Progenitor cell of endocrine pancreas (in vitro differentiated cells): Measurements from ENCODE around the gene RAP1GDS1. TPM values are rescaled to one million over a fixed set of nuclear protein-coding genes. Genes with fewer than 3 reads are reported as not detected.

ENCODE experiments used
- DNase-seq: peaks from one replicate; pipeline ENCODE4 v3.0.0; 2021; ENCODE audit warnings: low spot score; ENCODE audit not compliant: unreplicated experiment
- H3K27ac Mint-ChIP-seq: 2 replicates; pipeline ENCODE4 v1.8.0; 2021; ENCODE audit warnings: mild to moderate bottlenecking, moderate library complexity, mixed read lengths
- H3K27me3 Mint-ChIP-seq: 2 replicates; pipeline ENCODE4 v1.8.0; 2021; ENCODE audit warnings: mixed read lengths
- H3K36me3 Mint-ChIP-seq: 2 replicates; pipeline ENCODE4 v1.8.0; 2022; ENCODE audit warnings: mixed read lengths; ENCODE audit not compliant: insufficient read depth
- H3K4me1 Mint-ChIP-seq: 2 replicates; pipeline ENCODE4 v1.8.0; 2021; ENCODE audit warnings: low read depth, mixed read lengths
- H3K4me3 Mint-ChIP-seq: 2 replicates; pipeline ENCODE4 v1.8.0; 2021; ENCODE audit warnings: low read depth, mild to moderate bottlenecking, moderate library complexity, mixed read lengths
- H3K9me3 Mint-ChIP-seq: 2 replicates; pipeline ENCODE4 v1.8.0; 2021; ENCODE audit warnings: low read depth, mixed read lengths
- CTCF ChIP-seq: fragments of 200-600 bp; sonication (generic); IDR thresholded peaks from one replicate; pipeline ENCODE4 v1.5.0; 2021; ENCODE audit warnings: antibody characterized with exemption, mild to moderate bottlenecking; ENCODE audit not compliant: unreplicated experiment
- total RNA-seq: library from RNA; stranded (reverse); gene quantifications from 2 replicates; pipeline ENCODE4 v1.2.1, GENCODE V29; 2021

RAP1GDS1 gene
- total RNA-seq, 1 donor from 2014 or later = 24.4 TPM

GRCh38 chr4:98490251-98490650 lies 229.1 kb downstream of the RAP1GDS1 start:
- H3K36me3 Mint-ChIP-seq = no peaks in the 10 kb centered on the region
- H3K4me1 Mint-ChIP-seq = no peaks in the 10 kb centered on the region
- H3K27me3 Mint-ChIP-seq = no peaks in the 10 kb centered on the region
- TF ChIP-seq CTCF = no peak
- H3K9me3 Mint-ChIP-seq = no peaks in the 10 kb centered on the region
- DNase-seq = no peak
- H3K4me3 Mint-ChIP-seq = no peak overlapping the region
- no peak overlapping the region for H3K27ac Mint-ChIP-seq

DNA sequence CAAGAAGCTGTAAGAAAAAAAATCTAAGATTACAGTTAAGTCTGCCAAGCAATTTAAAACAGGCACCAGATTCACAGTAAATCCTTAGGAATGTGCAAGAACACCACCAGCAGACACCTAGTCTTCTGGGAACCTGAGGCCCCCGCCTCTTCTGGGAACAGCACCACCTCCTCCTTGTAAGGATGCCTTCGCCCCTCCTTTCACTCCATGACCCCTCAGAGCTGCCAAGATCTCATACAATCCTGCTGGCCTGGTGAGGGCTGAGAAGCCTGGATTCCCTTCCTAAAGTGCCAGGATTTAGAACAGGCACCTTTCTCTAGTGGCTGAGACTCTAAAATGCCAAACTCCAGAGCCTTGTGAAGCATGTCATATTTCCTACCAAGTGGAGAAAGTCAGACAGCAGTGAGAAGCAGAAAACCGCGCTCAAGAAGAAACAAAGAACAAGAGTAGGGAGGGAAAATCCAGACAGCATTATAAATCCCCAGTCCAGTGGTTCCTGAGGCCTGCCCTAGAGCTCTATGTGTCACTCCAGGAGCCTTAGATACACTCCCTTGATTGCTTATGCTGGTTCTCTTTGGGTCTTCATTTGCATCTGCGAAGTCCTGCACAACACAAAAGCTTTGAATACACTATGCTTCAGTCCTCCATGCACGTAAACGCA lies 230.8 kb downstream of the RAP1GDS1 start:
- Mint-ChIP-seq H3K9me3 (no peaks in the 10 kb centered on the region), H3K36me3 (no peaks in the 10 kb centered on the region), H3K27me3 (no peaks in the 10 kb centered on the region), H3K4me1 (no peaks in the 10 kb centered on the region), H3K27ac (no peak overlapping the region), H3K4me3 (no peak overlapping the region)
- TF ChIP-seq CTCF = no peak
- DNase-seq = no peak

DNA sequence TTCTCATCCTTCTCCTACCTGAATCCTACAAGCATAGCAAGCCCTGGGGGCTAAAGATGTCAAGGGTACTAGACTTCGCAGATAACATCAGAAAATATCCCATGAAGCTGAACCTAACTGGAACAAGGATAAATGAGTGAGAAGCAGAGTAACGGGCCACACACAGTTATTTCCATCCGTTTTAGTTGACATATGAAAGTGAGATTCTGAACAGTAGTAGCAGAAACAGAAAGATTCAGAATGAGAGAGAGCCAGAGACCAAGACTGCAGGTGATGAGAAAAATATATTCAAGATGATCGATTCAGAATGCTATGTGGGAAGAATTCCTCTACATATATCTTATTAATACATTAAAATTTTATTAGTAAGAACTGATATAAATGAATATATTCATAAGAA lies 232.1 kb downstream of the RAP1GDS1 start:
- H3K4me1 Mint-ChIP-seq = no peaks in the 10 kb centered on the region

More for the DNA sequence above, 232.1 kb downstream of the RAP1GDS1 start:
- Mint-ChIP-seq H3K36me3 (no peaks in the 10 kb centered on the region), H3K4me3 (no peak overlapping the region), H3K27ac (no peak overlapping the region), H3K9me3 (no peaks in the 10 kb centered on the region), H3K27me3 (no peaks in the 10 kb centered on the region)
- no peak for TF ChIP-seq CTCF
- DNase-seq = no peak

Other genes with a start within 250 kb of the RAP1GDS1 start
- 0.53 and 1.1 TPM in 2 replicates for gene STPG2, start 117.9 kb upstream of the RAP1GDS1 start, total RNA-seq